HEK293T (cell line): Measurements from ENCODE around the gene BCL2L11.

ENCODE experiments used
- ELF4 ChIP-seq: fragments of 450-650 bp; IDR thresholded peaks from 2 replicates; pipeline ENCODE4 v1.6.1; 2017; ENCODE audit warnings: antibody characterized with exemption
- FOXK2 ChIP-seq: fragments of 450-650 bp; IDR thresholded peaks from 2 replicates; pipeline ENCODE4 v1.6.1; 2016; ENCODE audit warnings: mild to moderate bottlenecking
- FOXM1 ChIP-seq: fragments of 450-650 bp; IDR thresholded peaks from 2 replicates; pipeline ENCODE4 v1.6.1; 2017; ENCODE audit warnings: mild to moderate bottlenecking, borderline replicate concordance
- SP1 ChIP-seq: fragments of 450-650 bp; IDR thresholded peaks from 2 replicates; pipeline ENCODE4 v1.6.1; 2017
- ZNF384 ChIP-seq: fragments of 450-650 bp; IDR thresholded peaks from 2 replicates; pipeline ENCODE4 v1.6.1; 2016

- TF ChIP-seq FOXM1 = no peak
- no peak for TF ChIP-seq SP1
- TF ChIP-seq FOXK2 = no peak
- no peak for TF ChIP-seq ELF4
- no peak for TF ChIP-seq ZNF384
Observed at GRCh38 chr2:111166115-111166514, 45.4 kb downstream of the BCL2L11 start.
